WTC11 (cell line): ENCODE data around the gene RTP2. TPM values are rescaled to one million over a fixed set of nuclear protein-coding genes. Genes with fewer than 3 reads are reported as not detected.

Experiments used
- CREM ChIP-seq: sonication (generic); formaldehyde crosslinking; IDR thresholded peaks from 2 replicates; pipeline ENCODE4 v1.8.1; 2022; ENCODE audit warnings: mild to moderate bottlenecking, missing genetic modification reagents, moderate library complexity
- FOXJ3 ChIP-seq: sonication (generic); formaldehyde crosslinking; IDR thresholded peaks from 2 replicates; pipeline ENCODE4 v1.9.0; 2021; ENCODE audit warnings: missing genetic modification reagents, mild to moderate bottlenecking, borderline replicate concordance
- GRHL2 ChIP-seq: fragments of 250-450 bp; sonication (Bioruptor Pico); IDR thresholded peaks from 2 replicates; pipeline ENCODE4 v1.8.0; 2022; ENCODE audit warnings: mild to moderate bottlenecking, moderate library complexity; ENCODE audit not compliant: insufficient replicate concordance, severe bottlenecking
- IRF2 ChIP-seq: sonication (generic); formaldehyde crosslinking; IDR thresholded peaks from 2 replicates; pipeline ENCODE4 v1.8.0; 2022; ENCODE audit warnings: low read depth, missing genetic modification reagents, borderline replicate concordance
- JAZF1 ChIP-seq: fragments of 250-450 bp; sonication (Bioruptor Pico); IDR thresholded peaks from 2 replicates; pipeline ENCODE4 v1.9.0; 2021; ENCODE audit warnings: moderate library complexity, mild to moderate bottlenecking, inconsistent platforms
- JUN ChIP-seq: sonication (generic); formaldehyde crosslinking; IDR thresholded peaks from 2 replicates; pipeline ENCODE4 v1.8.0; 2023; ENCODE audit warnings: mild to moderate bottlenecking, missing genetic modification reagents
- MXD4 ChIP-seq: fragments of 250-450 bp; sonication (Bioruptor Pico); IDR thresholded peaks from 2 replicates; pipeline ENCODE4 v1.8.0; 2021; ENCODE audit warnings: mild to moderate bottlenecking, moderate library complexity, borderline replicate concordance
- NFYB ChIP-seq: sonication (generic); formaldehyde crosslinking; conservative IDR thresholded peaks from 2 replicates; pipeline ENCODE4 v1.8.0; 2022; ENCODE audit warnings: low read depth, missing genetic modification reagents
- RORB ChIP-seq: fragments of 250-450 bp; sonication (Bioruptor Pico); IDR thresholded peaks from 2 replicates; pipeline ENCODE4 v1.9.0; 2021; ENCODE audit warnings: mild to moderate bottlenecking
- SMAD3 ChIP-seq: sonication (generic); formaldehyde crosslinking; IDR thresholded peaks from 2 replicates; pipeline ENCODE4 v1.8.0; 2022; ENCODE audit warnings: missing genetic modification reagents, mild to moderate bottlenecking, borderline replicate concordance
- TCF7 ChIP-seq: sonication (generic); formaldehyde crosslinking; IDR thresholded peaks from 2 replicates; pipeline ENCODE4 v1.8.0; 2022; ENCODE audit warnings: mild to moderate bottlenecking, low read depth, missing genetic modification reagents, moderate library complexity
- TEAD4 ChIP-seq: sonication (generic); formaldehyde crosslinking; IDR thresholded peaks from 2 replicates; pipeline ENCODE4 v1.8.0; 2022; ENCODE audit warnings: mild to moderate bottlenecking, missing genetic modification reagents
- ZBTB21 ChIP-seq: sonication (generic); formaldehyde crosslinking; IDR thresholded peaks from 2 replicates; pipeline ENCODE4 v1.8.1; 2023; ENCODE audit warnings: mild to moderate bottlenecking, missing genetic modification reagents, borderline replicate concordance
- ZNF219 ChIP-seq: sonication (generic); formaldehyde crosslinking; IDR thresholded peaks from 2 replicates; pipeline ENCODE4 v1.8.0; 2023; ENCODE audit warnings: missing genetic modification reagents, mild to moderate bottlenecking, borderline replicate concordance
- ZNF232 ChIP-seq: sonication (generic); formaldehyde crosslinking; IDR thresholded peaks from 2 replicates; pipeline ENCODE4 v1.8.0; 2022; ENCODE audit warnings: mild to moderate bottlenecking, missing genetic modification reagents
- ZNF416 ChIP-seq: fragments of 250-450 bp; sonication (Bioruptor Pico); IDR thresholded peaks from 2 replicates; pipeline ENCODE4 v1.9.0; 2021; ENCODE audit warnings: mild to moderate bottlenecking, inconsistent platforms
- ZNF423 ChIP-seq: fragments of 250-450 bp; sonication (Bioruptor Pico); IDR thresholded peaks from 2 replicates; pipeline ENCODE4 v2.1.2; 2022; ENCODE audit warnings: mild to moderate bottlenecking, moderate library complexity
- ZNF671 ChIP-seq: fragments of 250-450 bp; sonication (Bioruptor Pico); IDR thresholded peaks from 2 replicates; pipeline ENCODE4 v1.8.0; 2021; ENCODE audit warnings: mild to moderate bottlenecking
- total RNA-seq: library from RNA; stranded (reverse); gene quantifications from 3 replicates; pipeline ENCODE4 v1.2.3, GENCODE V29; 2021
- TF ChIP-seq, protein P1 (sequence below): sonication (generic); formaldehyde crosslinking; IDR thresholded peaks from 2 replicates; pipeline ENCODE4 v1.8.0; 2023; ENCODE audit warnings: missing genetic modification reagents
- TF ChIP-seq, protein P2 (sequence below): sonication (generic); formaldehyde crosslinking; IDR thresholded peaks from 2 replicates; pipeline ENCODE4 v1.8.1; 2023; ENCODE audit warnings: mild to moderate bottlenecking, missing genetic modification reagents, borderline replicate concordance
- TF ChIP-seq, protein P3 (sequence below): sonication (generic); formaldehyde crosslinking; IDR thresholded peaks from 2 replicates; pipeline ENCODE4 v1.8.1; 2022; ENCODE audit warnings: low read depth, mild to moderate bottlenecking, moderate library complexity, missing genetic modification reagents, borderline replicate concordance
- TF ChIP-seq, protein P4 (sequence below): sonication (generic); formaldehyde crosslinking; IDR thresholded peaks from 2 replicates; pipeline ENCODE4 v1.8.1; 2022; ENCODE audit warnings: mild to moderate bottlenecking, moderate library complexity, missing genetic modification reagents
- TF ChIP-seq, protein P5 (sequence below): sonication (generic); formaldehyde crosslinking; IDR thresholded peaks from 2 replicates; pipeline ENCODE4 v1.8.0; 2022; ENCODE audit warnings: mild to moderate bottlenecking, missing genetic modification reagents
- TF ChIP-seq, protein P6 (sequence below): sonication (generic); formaldehyde crosslinking; IDR thresholded peaks from 2 replicates; pipeline ENCODE4 v1.8.1; 2022; ENCODE audit warnings: mild to moderate bottlenecking, missing genetic modification reagents, moderate library complexity, borderline replicate concordance
- TF ChIP-seq, protein P7 (sequence below): sonication (generic); formaldehyde crosslinking; conservative IDR thresholded peaks from 2 replicates; pipeline ENCODE4 v1.8.1; 2023; ENCODE audit warnings: mild to moderate bottlenecking, low read depth, missing genetic modification reagents, moderate library complexity

The RTP2 gene
- total RNA-seq, 1 experiment from 2014 or later: not detected

DNA sequence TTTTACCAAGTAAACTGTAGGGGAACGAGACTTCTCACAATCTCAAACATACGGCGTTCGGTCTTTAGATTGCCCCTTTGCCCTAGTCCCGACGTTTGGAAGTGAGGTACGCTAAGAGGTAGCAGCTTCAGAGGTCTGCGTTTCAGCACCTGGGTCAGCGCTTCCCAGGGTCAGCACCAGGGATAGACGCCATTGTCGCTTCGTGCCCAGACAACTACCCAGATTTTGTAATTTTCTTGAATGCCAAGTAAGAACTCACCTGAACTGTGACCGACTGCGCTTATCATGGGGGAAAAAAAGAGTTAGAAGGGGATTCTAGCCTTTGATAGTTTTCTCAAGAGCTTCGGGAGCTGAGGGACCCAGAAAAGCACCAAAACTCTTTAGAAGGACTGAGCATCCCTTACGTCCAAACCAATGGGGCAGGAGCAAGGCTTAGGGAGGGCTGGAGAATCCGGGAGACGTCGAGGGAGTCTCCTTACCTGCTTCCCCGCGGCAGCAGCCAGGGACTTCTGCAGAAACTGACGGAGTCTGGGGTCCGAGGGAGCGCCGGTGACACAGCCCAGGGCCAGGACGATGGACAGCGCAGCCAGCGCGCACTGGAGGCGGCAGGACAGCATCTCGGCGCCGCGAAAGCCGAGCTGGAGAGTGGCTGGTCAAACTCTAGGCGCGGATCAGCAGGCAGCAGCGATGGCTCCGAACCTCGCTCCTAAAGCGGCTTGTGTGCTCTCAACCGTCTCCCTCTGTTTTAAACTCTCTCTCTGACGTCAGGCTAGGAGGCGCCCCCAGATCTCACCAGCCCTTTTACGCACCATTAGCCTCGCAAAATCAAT, 32.5 kb downstream of the RTP2 start, which contains the start of gene SST (continued):
- TF ChIP-seq, protein P1, sequence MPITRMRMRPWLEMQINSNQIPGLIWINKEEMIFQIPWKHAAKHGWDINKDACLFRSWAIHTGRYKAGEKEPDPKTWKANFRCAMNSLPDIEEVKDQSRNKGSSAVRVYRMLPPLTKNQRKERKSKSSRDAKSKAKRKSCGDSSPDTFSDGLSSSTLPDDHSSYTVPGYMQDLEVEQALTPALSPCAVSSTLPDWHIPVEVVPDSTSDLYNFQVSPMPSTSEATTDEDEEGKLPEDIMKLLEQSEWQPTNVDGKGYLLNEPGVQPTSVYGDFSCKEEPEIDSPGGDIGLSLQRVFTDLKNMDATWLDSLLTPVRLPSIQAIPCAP: peak; percentile 97
- TF ChIP-seq CREM (CRISPR knock-in tag) (peak; percentile 87), ZBTB21 (CRISPR knock-in tag) (peak; percentile 66; the same call in 1 of the 2 replicates), MXD4 (CRISPR knock-in tag) (no peak), TCF7 (CRISPR knock-in tag) (peak; percentile 96), SMAD3 (peak; percentile 94; the same call in 1 of the 2 replicates), FOXJ3 (CRISPR knock-in tag) (0 out of 2 replicates have a peak, but pooled peaks have one; percentile 64), ZNF423 (CRISPR knock-in tag) (no peak), ZNF232 (peak; percentile 98), ZNF416 (CRISPR knock-in tag) (peak; percentile 79; the same call in 1 of the 2 replicates), JUN (CRISPR knock-in tag) (peak; percentile 99), IRF2 (CRISPR knock-in tag) (peak; percentile 77; the same call in 1 of the 2 replicates), NFYB (CRISPR knock-in tag) (peak; percentile 62), GRHL2 (CRISPR knock-in tag) (no peak), ZNF219 (CRISPR knock-in tag) (peak; percentile 99), RORB (CRISPR knock-in tag) (no peak), TEAD4 (CRISPR knock-in tag) (peak; percentile 97), ZNF671 (CRISPR knock-in tag) (no peak), JAZF1 (CRISPR knock-in tag) (no peak)
- TF ChIP-seq, protein P2, sequence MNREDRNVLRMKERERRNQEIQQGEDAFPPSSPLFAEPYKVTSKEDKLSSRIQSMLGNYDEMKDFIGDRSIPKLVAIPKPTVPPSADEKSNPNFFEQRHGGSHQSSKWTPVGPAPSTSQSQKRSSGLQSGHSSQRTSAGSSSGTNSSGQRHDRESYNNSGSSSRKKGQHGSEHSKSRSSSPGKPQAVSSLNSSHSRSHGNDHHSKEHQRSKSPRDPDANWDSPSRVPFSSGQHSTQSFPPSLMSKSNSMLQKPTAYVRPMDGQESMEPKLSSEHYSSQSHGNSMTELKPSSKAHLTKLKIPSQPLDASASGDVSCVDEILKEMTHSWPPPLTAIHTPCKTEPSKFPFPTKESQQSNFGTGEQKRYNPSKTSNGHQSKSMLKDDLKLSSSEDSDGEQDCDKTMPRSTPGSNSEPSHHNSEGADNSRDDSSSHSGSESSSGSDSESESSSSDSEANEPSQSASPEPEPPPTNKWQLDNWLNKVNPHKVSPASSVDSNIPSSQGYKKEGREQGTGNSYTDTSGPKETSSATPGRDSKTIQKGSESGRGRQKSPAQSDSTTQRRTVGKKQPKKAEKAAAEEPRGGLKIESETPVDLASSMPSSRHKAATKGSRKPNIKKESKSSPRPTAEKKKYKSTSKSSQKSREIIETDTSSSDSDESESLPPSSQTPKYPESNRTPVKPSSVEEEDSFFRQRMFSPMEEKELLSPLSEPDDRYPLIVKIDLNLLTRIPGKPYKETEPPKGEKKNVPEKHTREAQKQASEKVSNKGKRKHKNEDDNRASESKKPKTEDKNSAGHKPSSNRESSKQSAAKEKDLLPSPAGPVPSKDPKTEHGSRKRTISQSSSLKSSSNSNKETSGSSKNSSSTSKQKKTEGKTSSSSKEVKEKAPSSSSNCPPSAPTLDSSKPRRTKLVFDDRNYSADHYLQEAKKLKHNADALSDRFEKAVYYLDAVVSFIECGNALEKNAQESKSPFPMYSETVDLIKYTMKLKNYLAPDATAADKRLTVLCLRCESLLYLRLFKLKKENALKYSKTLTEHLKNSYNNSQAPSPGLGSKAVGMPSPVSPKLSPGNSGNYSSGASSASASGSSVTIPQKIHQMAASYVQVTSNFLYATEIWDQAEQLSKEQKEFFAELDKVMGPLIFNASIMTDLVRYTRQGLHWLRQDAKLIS: no peak
- TF ChIP-seq, protein P3, sequence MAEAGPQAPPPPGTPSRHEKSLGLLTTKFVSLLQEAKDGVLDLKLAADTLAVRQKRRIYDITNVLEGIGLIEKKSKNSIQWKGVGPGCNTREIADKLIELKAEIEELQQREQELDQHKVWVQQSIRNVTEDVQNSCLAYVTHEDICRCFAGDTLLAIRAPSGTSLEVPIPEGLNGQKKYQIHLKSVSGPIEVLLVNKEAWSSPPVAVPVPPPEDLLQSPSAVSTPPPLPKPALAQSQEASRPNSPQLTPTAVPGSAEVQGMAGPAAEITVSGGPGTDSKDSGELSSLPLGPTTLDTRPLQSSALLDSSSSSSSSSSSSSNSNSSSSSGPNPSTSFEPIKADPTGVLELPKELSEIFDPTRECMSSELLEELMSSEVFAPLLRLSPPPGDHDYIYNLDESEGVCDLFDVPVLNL (CRISPR knock-in tag): peak; percentile 96
- TF ChIP-seq, protein P4, sequence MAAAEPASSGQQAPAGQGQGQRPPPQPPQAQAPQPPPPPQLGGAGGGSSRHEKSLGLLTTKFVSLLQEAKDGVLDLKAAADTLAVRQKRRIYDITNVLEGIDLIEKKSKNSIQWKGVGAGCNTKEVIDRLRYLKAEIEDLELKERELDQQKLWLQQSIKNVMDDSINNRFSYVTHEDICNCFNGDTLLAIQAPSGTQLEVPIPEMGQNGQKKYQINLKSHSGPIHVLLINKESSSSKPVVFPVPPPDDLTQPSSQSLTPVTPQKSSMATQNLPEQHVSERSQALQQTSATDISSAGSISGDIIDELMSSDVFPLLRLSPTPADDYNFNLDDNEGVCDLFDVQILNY (CRISPR knock-in tag): peak; percentile 80; the same call in 1 of the 2 replicates
- TF ChIP-seq, protein P5, sequence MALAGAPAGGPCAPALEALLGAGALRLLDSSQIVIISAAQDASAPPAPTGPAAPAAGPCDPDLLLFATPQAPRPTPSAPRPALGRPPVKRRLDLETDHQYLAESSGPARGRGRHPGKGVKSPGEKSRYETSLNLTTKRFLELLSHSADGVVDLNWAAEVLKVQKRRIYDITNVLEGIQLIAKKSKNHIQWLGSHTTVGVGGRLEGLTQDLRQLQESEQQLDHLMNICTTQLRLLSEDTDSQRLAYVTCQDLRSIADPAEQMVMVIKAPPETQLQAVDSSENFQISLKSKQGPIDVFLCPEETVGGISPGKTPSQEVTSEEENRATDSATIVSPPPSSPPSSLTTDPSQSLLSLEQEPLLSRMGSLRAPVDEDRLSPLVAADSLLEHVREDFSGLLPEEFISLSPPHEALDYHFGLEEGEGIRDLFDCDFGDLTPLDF (CRISPR knock-in tag): peak; percentile 91
- TF ChIP-seq, protein P6, sequence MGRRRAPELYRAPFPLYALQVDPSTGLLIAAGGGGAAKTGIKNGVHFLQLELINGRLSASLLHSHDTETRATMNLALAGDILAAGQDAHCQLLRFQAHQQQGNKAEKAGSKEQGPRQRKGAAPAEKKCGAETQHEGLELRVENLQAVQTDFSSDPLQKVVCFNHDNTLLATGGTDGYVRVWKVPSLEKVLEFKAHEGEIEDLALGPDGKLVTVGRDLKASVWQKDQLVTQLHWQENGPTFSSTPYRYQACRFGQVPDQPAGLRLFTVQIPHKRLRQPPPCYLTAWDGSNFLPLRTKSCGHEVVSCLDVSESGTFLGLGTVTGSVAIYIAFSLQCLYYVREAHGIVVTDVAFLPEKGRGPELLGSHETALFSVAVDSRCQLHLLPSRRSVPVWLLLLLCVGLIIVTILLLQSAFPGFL (CRISPR knock-in tag): peak; percentile 97; the same call in 1 of the 2 replicates
- TF ChIP-seq, protein P7, sequence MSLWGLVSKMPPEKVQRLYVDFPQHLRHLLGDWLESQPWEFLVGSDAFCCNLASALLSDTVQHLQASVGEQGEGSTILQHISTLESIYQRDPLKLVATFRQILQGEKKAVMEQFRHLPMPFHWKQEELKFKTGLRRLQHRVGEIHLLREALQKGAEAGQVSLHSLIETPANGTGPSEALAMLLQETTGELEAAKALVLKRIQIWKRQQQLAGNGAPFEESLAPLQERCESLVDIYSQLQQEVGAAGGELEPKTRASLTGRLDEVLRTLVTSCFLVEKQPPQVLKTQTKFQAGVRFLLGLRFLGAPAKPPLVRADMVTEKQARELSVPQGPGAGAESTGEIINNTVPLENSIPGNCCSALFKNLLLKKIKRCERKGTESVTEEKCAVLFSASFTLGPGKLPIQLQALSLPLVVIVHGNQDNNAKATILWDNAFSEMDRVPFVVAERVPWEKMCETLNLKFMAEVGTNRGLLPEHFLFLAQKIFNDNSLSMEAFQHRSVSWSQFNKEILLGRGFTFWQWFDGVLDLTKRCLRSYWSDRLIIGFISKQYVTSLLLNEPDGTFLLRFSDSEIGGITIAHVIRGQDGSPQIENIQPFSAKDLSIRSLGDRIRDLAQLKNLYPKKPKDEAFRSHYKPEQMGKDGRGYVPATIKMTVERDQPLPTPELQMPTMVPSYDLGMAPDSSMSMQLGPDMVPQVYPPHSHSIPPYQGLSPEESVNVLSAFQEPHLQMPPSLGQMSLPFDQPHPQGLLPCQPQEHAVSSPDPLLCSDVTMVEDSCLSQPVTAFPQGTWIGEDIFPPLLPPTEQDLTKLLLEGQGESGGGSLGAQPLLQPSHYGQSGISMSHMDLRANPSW: no peak; the same call in 1 of the 2 replicates
